Posterior cingulate gyrus (tissue), 11 donors: ENCODE results near the gene MMP24OS.
"Not testable (repeated sequence)": the region's sequence is repeated elsewhere in the genome, so short reads cannot be mapped to it uniquely, and the experiment has no call there.

Source experiments
- DNase-seq, 10 donors: peaks; one replicate each; pipeline versions ENCODE4 v3.0.0 to v3.0.0-alpha.2; 2020 to 2021; ENCODE audit warnings: mixed read lengths in 3 of 10
- intact Hi-C: fragments of 100-400 bp; cut with DNase I; formaldehyde crosslinking; loops from one replicate; pipeline ENCODE4 v1.15.1; 2023

Gene MMP24OS

DNA sequence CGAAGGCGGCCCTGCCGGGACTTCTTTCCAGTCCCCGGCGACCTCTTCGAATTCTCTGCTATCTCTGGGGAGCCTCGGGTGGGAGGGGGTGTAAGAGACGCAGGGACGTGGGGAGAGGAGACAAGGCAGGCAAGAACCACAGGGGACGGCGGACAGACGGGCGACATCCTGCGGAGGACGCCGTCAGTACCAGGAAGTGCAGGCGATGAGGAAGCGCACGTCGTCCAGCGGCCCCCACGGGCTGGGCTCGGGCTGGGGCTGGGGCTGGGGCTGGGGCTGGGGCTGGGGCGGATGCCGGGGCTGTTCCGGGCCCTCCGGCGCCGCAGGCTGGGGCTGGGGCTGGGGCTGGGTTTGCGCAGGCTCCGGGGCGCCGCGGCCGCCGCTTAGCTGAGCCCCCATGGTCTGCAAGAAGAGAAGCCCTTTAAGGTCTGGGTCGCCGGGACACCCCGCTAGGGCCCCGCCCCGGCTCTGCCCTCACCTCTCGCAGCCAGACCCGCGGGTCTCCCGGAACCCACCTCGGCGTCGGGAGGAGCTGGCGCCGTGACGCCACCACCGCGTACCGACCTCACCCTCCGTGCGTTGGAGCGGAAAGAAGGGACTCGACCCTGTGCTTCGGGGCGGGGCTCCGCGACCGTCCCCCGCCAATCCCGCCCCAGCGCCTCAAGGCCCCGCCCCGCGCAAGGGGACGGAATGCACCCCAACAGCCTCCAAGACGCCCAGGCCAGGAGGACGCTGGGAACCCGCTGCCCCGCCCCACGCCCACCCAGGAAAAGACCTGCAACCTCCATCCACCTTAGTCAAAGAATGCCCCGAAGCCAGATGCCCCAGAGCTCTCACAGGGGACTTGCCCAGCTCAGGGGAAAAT, at the start of gene MMP24OS:
MMP24OS (minus strand) TSS at position 592 of the 865 bp plus-strand sequence; CDS start at position 399, 193 bp downstream.
- intact Hi-C loops, result loop anchor here (5.0 to 10.0 kb wide), 2 partner anchors 130 to 443 kb away; partner anchors contain the start of gene EDEM2
- peak; percentile 67 to 98 (median 90) for DNase-seq

GRCh38 chr20:35327074-35327976, 49.4 kb upstream of the MMP24OS start:
- no peak for DNase-seq
- intact Hi-C loops, result no loop called here

GRCh38 chr20:35326740-35327073, 48.8 kb upstream of the MMP24OS start:
- no peak for DNase-seq
- intact Hi-C loops, result no loop called here

DNA sequence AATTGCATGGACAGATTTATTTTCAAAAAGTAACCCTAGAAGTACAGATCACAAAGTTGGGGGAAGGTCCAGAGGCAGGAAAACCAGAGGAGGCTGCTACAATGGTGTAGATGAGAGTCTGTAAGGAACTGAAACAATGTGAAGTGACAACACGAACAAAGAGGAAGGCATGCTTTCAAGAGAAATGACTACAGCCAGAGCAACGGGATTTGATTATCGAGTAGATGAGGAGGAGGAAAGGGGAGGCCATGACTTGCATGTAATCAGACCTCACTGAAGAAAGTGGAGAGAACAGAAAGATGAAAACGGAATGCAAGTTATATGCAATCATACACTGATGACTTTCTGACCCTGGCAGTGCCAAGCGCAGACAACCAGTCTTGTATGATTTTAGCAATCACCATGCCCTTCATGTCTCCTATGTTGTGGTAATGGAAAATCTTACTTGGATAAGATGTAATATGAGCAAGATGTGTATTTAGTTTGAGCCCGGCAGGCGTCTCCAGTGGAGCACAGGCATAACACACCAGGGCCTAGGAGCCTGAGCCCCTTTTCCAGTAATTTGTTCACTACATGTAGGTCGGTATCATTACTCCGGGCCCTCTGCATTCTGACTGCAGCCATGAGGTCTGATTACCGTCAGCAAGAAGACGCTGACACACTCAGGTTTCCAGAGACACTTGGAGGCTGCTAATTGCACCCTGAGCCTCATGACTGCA, 48.3 kb upstream of the MMP24OS start:
- intact Hi-C loops, result no loop called here
- no peak for DNase-seq

- DNase-seq, result no peak
- intact Hi-C loops, result no loop called here
These were observed 47.5 kb upstream of the MMP24OS start for GRCh38 chr20:35325401-35325800.

GRCh38 chr20:35320396-35321126, 42.6 kb upstream of the MMP24OS start:
- intact Hi-C loops, result no loop called here
- no peak for DNase-seq

DNA sequence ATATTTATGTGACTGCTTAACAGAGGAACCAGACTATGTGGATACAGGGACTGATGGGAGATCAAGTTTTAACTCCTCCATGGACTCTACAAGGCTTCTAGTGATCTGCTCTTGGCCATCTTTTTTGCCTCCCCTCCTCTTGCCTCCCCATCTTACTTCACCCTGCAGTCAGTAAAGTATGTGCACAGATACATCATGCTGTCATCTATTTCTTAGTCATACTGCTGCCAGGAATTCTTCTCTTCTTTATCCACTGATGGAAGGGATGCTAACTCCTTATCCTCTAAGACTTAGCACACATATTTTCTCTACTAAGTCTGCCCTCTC, 41.9 kb upstream of the MMP24OS start:
- DNase-seq, result no peak
- intact Hi-C loops, result no loop called here

DNA sequence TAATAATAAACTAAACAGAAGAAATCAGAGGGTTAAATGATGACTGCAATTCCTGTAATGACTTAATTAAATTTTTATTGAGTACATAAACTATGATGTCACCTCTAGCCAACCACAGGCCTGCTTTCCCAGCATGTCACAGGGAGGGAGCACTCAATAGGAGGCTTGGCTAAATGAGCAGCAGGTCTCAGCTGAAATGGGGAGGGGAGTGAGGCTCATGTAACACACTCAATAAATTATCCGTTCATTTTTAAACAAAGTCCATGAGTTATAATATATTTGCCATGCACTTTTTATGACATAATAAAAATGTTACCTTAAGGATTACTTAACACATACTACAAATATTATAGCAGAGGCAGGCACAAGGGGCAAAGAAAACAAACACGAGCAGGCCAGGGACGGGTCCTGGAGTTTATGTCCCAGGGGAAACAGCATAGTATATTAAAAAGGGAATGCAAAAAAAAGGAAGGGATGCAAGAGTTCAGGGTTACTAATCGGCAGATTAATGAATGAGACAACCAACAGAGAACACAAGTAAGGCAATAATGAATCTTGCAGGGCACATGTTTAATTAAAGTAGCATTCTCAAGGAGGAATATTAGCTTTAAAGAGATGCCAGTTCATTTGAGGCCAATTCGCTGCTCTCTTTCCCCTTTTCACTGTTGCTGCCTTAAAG, 41.4 kb upstream of the MMP24OS start:
- intact Hi-C loops, result no loop called here

GRCh38 chr20:35318502-35319157, 40.7 kb upstream of the MMP24OS start:
- no peak for DNase-seq
- intact Hi-C loops, result no loop called here

More for the DNA sequence above, 41.4 kb upstream of the MMP24OS start:
- no peak for DNase-seq

DNA sequence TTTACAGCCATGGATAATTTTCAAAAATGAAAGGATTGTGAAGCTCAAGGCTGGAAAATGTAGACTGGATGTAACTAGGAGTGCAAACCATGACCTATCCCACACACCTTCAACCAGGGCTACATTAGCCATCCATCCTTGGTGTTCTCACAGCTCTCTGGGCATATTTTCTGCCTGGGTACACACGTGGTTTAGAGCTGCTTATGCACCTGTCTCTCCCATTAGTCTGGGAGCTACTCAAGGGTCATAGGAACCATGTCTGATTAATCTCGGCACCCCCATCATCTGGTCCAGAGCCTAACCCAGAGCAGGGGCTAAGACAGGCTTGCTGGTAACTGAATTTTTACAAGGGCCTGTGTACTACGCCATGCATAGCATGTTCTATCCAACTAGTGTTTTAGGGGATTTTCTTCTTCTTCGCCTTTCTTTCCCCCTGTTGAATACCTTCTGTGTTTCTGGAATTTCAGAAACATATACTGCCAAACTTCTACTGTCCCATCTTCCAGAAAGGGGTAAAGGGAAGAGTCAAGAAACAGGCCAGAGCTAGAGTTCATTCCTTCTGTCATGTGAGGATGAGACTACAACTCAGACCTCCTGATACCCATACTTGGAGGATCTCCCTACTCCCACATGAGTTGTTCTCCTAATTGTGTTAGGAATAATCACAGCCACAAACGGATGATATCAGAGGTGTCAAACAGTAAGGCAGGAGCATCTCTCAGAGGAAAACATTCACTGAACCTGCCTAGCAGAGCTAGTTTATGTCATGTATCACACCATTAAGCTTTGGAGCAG, 39.7 kb upstream of the MMP24OS start:
- intact Hi-C loops, result no loop called here
- no peak for DNase-seq

DNA sequence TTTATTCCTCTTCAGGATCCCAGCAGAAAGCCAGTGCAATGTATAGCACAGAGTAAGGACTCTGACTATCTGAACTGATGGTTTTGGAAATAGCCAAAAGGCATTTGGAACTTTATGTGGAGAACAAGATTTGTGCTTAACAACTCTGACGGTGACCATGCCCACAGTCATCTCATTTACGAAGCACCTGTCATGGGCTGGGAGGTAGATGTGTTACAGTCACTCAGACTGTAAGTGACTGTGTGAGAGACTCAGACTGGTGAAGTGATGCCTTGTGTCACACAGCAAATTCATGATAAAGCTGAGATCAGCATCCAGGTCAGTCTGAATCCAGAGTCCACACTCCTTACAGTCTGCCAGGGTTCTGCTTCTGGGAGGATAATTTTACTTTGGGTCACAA, 38.2 kb upstream of the MMP24OS start:
- intact Hi-C loops, result no loop called here
- no peak for DNase-seq

GRCh38 chr20:35315632-35316020, 37.7 kb upstream of the MMP24OS start:
- DNase-seq, intact Hi-C loops: not testable (repeated sequence)

GRCh38 chr20:35314816-35315631, 37.1 kb upstream of the MMP24OS start:
- DNase-seq, result no peak
- intact Hi-C loops, result no loop called here

- no peak for DNase-seq
- intact Hi-C loops, result no loop called here
These were observed 34.4 kb upstream of the MMP24OS start for GRCh38 chr20:35312318-35312717.

- intact Hi-C loops, result no loop called here
These were observed 33.9 kb upstream of the MMP24OS start for GRCh38 chr20:35311822-35312221.

DNA sequence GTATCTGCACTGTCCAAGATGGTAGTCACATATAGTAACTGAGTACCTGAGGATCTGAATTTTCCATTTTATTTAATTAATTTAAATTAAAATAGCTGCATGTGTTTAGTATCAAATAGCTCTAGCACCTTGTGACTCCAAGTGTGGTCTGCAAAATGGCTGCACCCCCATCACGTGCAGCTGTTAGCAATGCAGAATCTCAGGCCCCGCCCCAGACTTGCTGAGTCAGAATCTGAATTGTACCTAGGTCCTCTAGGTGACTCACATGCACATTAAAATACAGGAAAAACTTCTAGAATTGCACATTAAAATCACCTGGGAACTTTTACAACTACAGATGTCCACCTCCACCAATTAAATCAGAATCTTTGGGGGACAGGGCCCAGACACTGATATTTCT, 33.5 kb upstream of the MMP24OS start:
- intact Hi-C loops, result no loop called here
- no peak for DNase-seq

More at GRCh38 chr20:35311822-35312221, 33.9 kb upstream of the MMP24OS start:
- no peak for DNase-seq
